Fibroblast of mammary gland (primary cell): ENCODE measurements around the gene SFRP2.

ENCODE experiments used
- DNase-seq: peaks from one replicate; pipeline ENCODE4 v3.0.0-alpha.2; 2010; ENCODE audit warnings: low read depth
- H3K4me3 ChIP-seq: 2 replicates; pipeline ENCODE4 v1.5.1; 2011; ENCODE audit warnings: low read depth, mild to moderate bottlenecking, low read length, moderate library complexity; ENCODE audit not compliant: control insufficient read depth
- TF ChIP-seq, protein P1 (sequence below): conservative IDR thresholded peaks from 2 replicates; pipeline ENCODE4 v1.5.1; 2011; ENCODE audit warnings: low read depth, low read length, inconsistent platforms; ENCODE audit not compliant: control insufficient read depth, insufficient read depth

SFRP2 gene

GRCh38 chr4:153788413-153789276 lies at the start of gene SFRP2:
Gene SFRP2, minus strand, starts transcription at chr4:153789083. Its CDS starts 248 bp downstream, at chr4:153788835.
- peak; percentile 61 for DNase-seq
- H3K4me3 ChIP-seq = peak within 1 kb of the TSS; percentile 60

GRCh38 chr4:153838564-153838963 lies 49.7 kb upstream of the SFRP2 start:
- no peak overlapping the region for H3K4me3 ChIP-seq
- TF ChIP-seq, protein P1, sequence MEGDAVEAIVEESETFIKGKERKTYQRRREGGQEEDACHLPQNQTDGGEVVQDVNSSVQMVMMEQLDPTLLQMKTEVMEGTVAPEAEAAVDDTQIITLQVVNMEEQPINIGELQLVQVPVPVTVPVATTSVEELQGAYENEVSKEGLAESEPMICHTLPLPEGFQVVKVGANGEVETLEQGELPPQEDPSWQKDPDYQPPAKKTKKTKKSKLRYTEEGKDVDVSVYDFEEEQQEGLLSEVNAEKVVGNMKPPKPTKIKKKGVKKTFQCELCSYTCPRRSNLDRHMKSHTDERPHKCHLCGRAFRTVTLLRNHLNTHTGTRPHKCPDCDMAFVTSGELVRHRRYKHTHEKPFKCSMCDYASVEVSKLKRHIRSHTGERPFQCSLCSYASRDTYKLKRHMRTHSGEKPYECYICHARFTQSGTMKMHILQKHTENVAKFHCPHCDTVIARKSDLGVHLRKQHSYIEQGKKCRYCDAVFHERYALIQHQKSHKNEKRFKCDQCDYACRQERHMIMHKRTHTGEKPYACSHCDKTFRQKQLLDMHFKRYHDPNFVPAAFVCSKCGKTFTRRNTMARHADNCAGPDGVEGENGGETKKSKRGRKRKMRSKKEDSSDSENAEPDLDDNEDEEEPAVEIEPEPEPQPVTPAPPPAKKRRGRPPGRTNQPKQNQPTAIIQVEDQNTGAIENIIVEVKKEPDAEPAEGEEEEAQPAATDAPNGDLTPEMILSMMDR = no peak
- no peak for DNase-seq

More at GRCh38 chr4:153788413-153789276, at the start of gene SFRP2:
- TF ChIP-seq, protein P1 = no peak

- TF ChIP-seq, protein P1 = no peak
- DNase-seq = no peak
- H3K4me3 ChIP-seq = no peak overlapping the region
Measured at GRCh38 chr4:153834901-153835300, 46.0 kb upstream of the SFRP2 start.

GRCh38 chr4:153832720-153833287 lies 43.9 kb upstream of the SFRP2 start:
- H3K4me3 ChIP-seq = no peak overlapping the region
- TF ChIP-seq, protein P1 = no peak
- DNase-seq = no peak

- no peak overlapping the region for H3K4me3 ChIP-seq
- no peak for DNase-seq
- TF ChIP-seq, protein P1 = no peak
Measured at GRCh38 chr4:153832054-153832453, 43.2 kb upstream of the SFRP2 start.

DNA sequence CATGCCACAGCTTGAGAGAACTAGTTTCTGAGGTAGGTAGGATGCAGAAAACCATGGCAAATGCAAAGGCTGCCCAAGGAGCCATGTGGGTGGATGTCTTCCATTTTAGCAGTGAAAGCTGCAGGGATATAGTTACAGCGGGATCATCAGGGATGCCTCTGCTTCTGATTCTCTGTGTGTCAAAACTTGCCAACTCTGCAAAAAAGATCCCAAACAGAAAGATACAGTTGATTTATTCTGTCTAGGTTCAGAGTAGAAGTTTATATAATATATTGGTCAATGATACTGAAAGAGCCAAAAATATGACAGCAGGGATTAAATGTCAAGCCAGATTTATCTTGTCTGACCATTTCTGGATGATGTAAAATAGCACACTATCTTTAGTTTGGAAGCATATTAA lies 42.4 kb upstream of the SFRP2 start:
- no peak overlapping the region for H3K4me3 ChIP-seq
- TF ChIP-seq, protein P1 = no peak
- DNase-seq = no peak
